MM.1S (cell line): Measurements from ENCODE around the gene ARMC9.

Experiments
- DNase-seq: peaks from one replicate; pipeline ENCODE4 v3.0.0-alpha.2; 2015
- H2AFZ ChIP-seq: fragments of 300-600 bp; sonication (generic); 2 replicates; pipeline ENCODE4 v1.6.0; 2016; ENCODE audit warnings: antibody characterized with exemption, low read length
- H3F3A ChIP-seq: fragments of 300-600 bp; sonication (generic); 2 replicates; pipeline ENCODE4 v1.6.1; 2016; ENCODE audit warnings: mild to moderate bottlenecking, antibody characterized with exemption, low read length, moderate library complexity, mixed read lengths; ENCODE audit not compliant: insufficient read depth
- H3K27ac ChIP-seq: fragments of 300-600 bp; sonication (generic); 2 replicates; pipeline ENCODE4 v1.5.1; 2016; ENCODE audit warnings: mild to moderate bottlenecking, low read length
- H3K27me3 ChIP-seq: fragments of 300-600 bp; sonication (generic); replicated peaks from 2 replicates; pipeline ENCODE4 v1.6.0; 2016; ENCODE audit warnings: low read length; ENCODE audit not compliant: insufficient read depth
- H3K36me3 ChIP-seq: fragments of 300-600 bp; sonication (generic); replicated peaks from 2 replicates; pipeline ENCODE4 v1.6.1; 2016; ENCODE audit warnings: mild to moderate bottlenecking, low read length, mixed read lengths; ENCODE audit not compliant: insufficient read depth
- H3K4me1 ChIP-seq: fragments of 300-600 bp; sonication (generic); 2 replicates; pipeline ENCODE4 v1.6.1; 2016; ENCODE audit warnings: low read length, mixed read lengths
- H3K4me2 ChIP-seq: fragments of 300-600 bp; sonication (generic); 2 replicates; pipeline ENCODE4 v1.6.0; 2016; ENCODE audit warnings: low read depth, low read length
- H3K4me3 ChIP-seq: fragments of 300-600 bp; sonication (generic); 2 replicates; pipeline ENCODE4 v1.5.1; 2016; ENCODE audit warnings: low read length, mixed read lengths
- H3K79me2 ChIP-seq: fragments of 300-600 bp; sonication (generic); 2 replicates; pipeline ENCODE4 v1.6.1; 2016; ENCODE audit warnings: mixed run types, low read length, mixed read lengths
- H3K9ac ChIP-seq: fragments of 300-600 bp; sonication (generic); 2 replicates; pipeline ENCODE4 v1.6.1; 2016; ENCODE audit warnings: low read length, mixed read lengths
- H3K9me2 ChIP-seq: fragments of 300-600 bp; sonication (generic); replicated peaks from 2 replicates; pipeline ENCODE4 v1.6.1; 2016; ENCODE audit warnings: mild to moderate bottlenecking, low read length, mixed read lengths; ENCODE audit not compliant: insufficient read depth
- H3K9me3 ChIP-seq: fragments of 300-600 bp; sonication (generic); replicated peaks from 2 replicates; pipeline ENCODE4 v1.6.1; 2016; ENCODE audit warnings: mild to moderate bottlenecking, low read length, mixed read lengths; ENCODE audit not compliant: insufficient read depth
- H4K20me1 ChIP-seq: fragments of 300-600 bp; sonication (generic); 2 replicates; pipeline ENCODE4 v1.6.1; 2016; ENCODE audit warnings: mild to moderate bottlenecking, low read length, moderate library complexity, mixed read lengths; ENCODE audit not compliant: insufficient read depth
- EZH2 ChIP-seq: fragments of 300-600 bp; sonication (generic); optimal IDR thresholded peaks from 2 replicates; pipeline ENCODE3; 2017; ENCODE audit warnings: low read depth, mild to moderate bottlenecking, antibody characterized with exemption, low read length, mixed read lengths
- EZH2phosphoT487 ChIP-seq: fragments of 300-600 bp; sonication (generic); IDR thresholded peaks from 2 replicates; pipeline ENCODE4 v1.6.1; 2018; ENCODE audit warnings: antibody characterized with exemption, low read length
- TF ChIP-seq, protein P1 (sequence below): fragments of 300-600 bp; sonication (generic); IDR thresholded peaks from 2 replicates; pipeline ENCODE4 v1.5.1; 2016; ENCODE audit warnings: antibody characterized with exemption, low read length, mixed read lengths

The ARMC9 gene

GRCh38 chr2:231369580-231370428 is 171.4 kb downstream of the ARMC9 start:
- no peak overlapping the region for H3K4me2 ChIP-seq
- no peaks in the 10 kb centered on the region for H3K79me2 ChIP-seq
- TF ChIP-seq, protein P1, sequence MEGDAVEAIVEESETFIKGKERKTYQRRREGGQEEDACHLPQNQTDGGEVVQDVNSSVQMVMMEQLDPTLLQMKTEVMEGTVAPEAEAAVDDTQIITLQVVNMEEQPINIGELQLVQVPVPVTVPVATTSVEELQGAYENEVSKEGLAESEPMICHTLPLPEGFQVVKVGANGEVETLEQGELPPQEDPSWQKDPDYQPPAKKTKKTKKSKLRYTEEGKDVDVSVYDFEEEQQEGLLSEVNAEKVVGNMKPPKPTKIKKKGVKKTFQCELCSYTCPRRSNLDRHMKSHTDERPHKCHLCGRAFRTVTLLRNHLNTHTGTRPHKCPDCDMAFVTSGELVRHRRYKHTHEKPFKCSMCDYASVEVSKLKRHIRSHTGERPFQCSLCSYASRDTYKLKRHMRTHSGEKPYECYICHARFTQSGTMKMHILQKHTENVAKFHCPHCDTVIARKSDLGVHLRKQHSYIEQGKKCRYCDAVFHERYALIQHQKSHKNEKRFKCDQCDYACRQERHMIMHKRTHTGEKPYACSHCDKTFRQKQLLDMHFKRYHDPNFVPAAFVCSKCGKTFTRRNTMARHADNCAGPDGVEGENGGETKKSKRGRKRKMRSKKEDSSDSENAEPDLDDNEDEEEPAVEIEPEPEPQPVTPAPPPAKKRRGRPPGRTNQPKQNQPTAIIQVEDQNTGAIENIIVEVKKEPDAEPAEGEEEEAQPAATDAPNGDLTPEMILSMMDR, result no peak
- TF ChIP-seq EZH2phosphoT487, result no peak
- no peak for TF ChIP-seq EZH2
- no peaks in the 10 kb centered on the region for H3F3A ChIP-seq
- no peaks in the 10 kb centered on the region for H3K9me3 ChIP-seq
- H3K36me3 ChIP-seq, result no peaks in the 10 kb centered on the region
- no peaks in the 10 kb centered on the region for H3K27me3 ChIP-seq
- no peaks in the 10 kb centered on the region for H4K20me1 ChIP-seq
- no peak overlapping the region for H3K4me3 ChIP-seq
- no peak overlapping the region for H2AFZ ChIP-seq
- no peaks in the 10 kb centered on the region for H3K4me1 ChIP-seq
- H3K9ac ChIP-seq, result no peak overlapping the region
- no peaks in the 10 kb centered on the region for H3K9me2 ChIP-seq
- no peak overlapping the region for H3K27ac ChIP-seq
- DNase-seq, result no peak

- Histone ChIP-seq H3K4me3 (no peak overlapping the region), H4K20me1 (no peaks in the 10 kb centered on the region), H3K36me3 (no peaks in the 10 kb centered on the region), H3K79me2 (no peaks in the 10 kb centered on the region), H2AFZ (no peak overlapping the region), H3K9me2 (no peaks in the 10 kb centered on the region), H3K27ac (no peak overlapping the region), H3K9ac (no peak overlapping the region), H3K4me1 (no peaks in the 10 kb centered on the region), H3F3A (no peaks in the 10 kb centered on the region), H3K9me3 (no peaks in the 10 kb centered on the region), H3K27me3 (no peaks in the 10 kb centered on the region), H3K4me2 (no peak overlapping the region)
- DNase-seq, result no peak
- TF ChIP-seq, protein P1, result no peak
- TF ChIP-seq EZH2phosphoT487 (no peak), EZH2 (no peak)
These were observed 172.0 kb downstream of the ARMC9 start for GRCh38 chr2:231370429-231370748.

DNA sequence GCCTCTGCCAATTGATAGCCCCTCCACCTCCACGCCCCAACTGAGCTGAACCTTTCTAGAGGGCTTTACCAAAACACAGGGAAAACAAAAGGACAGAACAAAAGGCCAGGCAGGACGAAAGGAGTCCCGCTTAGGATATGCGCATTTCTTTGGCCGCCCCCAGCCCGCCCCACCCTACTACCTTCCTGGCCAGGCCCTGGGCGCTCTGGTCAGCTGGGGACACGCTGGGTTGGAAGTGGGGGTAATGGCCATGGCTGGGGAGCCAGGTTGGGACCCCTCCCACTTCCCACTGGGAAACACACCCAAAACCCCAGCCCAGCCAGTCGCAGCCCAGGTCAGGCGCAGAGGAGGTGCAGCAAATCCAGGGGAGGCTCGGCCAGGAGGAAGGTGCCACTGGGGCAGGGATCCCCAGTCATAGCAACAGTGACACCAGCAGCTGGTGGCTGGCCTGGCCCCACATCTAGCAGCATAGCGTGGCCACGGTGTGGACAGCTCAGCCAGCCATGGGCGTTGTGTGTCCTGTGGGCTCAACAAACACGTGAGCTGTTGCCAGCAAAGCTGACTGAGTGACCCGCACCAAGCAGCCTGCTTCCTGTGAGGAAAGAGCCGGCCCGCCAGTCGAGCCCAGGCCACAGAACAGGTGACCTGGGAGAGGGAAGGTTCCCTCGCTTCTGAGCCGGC is 172.5 kb downstream of the ARMC9 start:
- TF ChIP-seq, protein P1, result no peak
- TF ChIP-seq EZH2 (no peak), EZH2phosphoT487 (no peak)
- Histone ChIP-seq H3K9ac (no peak overlapping the region), H3K4me1 (no peaks in the 10 kb centered on the region), H3K27ac (no peak overlapping the region), H3K36me3 (no peaks in the 10 kb centered on the region), H2AFZ (no peak overlapping the region), H3F3A (no peaks in the 10 kb centered on the region), H3K4me2 (no peak overlapping the region), H4K20me1 (no peaks in the 10 kb centered on the region), H3K4me3 (no peak overlapping the region), H3K27me3 (no peaks in the 10 kb centered on the region), H3K9me2 (no peaks in the 10 kb centered on the region), H3K9me3 (no peaks in the 10 kb centered on the region), H3K79me2 (no peaks in the 10 kb centered on the region)
- no peak for DNase-seq
